K562 (cell line): ENCODE results near the gene NPDC1.

Source experiments
- CBX3 ChIP-seq, 2 experiments: IDR thresholded peaks; 1 replicate in 1 of 2; 2 replicates in 1 of 2; pipeline ENCODE4 v1.6.1; 2012; ENCODE audit warnings: inconsistent platforms in 2 of 2, low read length in 2 of 2, borderline replicate concordance in 1 of 2, control low read depth in 1 of 2
- CHD2 ChIP-seq: IDR thresholded peaks from 2 replicates; pipeline ENCODE4 v1.6.1; 2011; ENCODE audit warnings: low read depth, low read length
- CTCF ChIP-seq, 3 experiments: IDR thresholded peaks in 2 of 3; conservative IDR thresholded peaks in 1 of 3; 2 replicates each; pipeline ENCODE4 v1.5.1; 2011 to 2012; ENCODE audit warnings: low read length in 3 of 3, mild to moderate bottlenecking in 3 of 3, control low read depth in 2 of 3, improper control_type of control experiment in 1 of 3, inconsistent platforms in 1 of 3, low read depth in 1 of 3, mixed read lengths in 1 of 3, moderate library complexity in 1 of 3; ENCODE audit not compliant: insufficient read depth in 2 of 3
- EGR1 ChIP-seq: fragments of 450-650 bp; conservative IDR thresholded peaks from 2 replicates; pipeline ENCODE4 v1.6.1; 2017; ENCODE audit warnings: mild to moderate bottlenecking
- FOXP1 ChIP-seq: sonication (generic); formaldehyde crosslinking; IDR thresholded peaks from 2 replicates; pipeline ENCODE4 v1.8.0; 2022; ENCODE audit warnings: mild to moderate bottlenecking, missing genetic modification reagents
- GTF3C2 ChIP-seq: IDR thresholded peaks from 3 replicates; pipeline ENCODE4 v1.6.1; 2011; ENCODE audit warnings: borderline replicate concordance, mild to moderate bottlenecking, moderate library complexity; ENCODE audit not compliant: insufficient read length; ENCODE audit errors: extremely low read depth
- HIVEP1 ChIP-seq: fragments of 250-450 bp; sonication (Bioruptor Pico); IDR thresholded peaks from 2 replicates; pipeline ENCODE4 v1.4.0; 2020; ENCODE audit warnings: mild to moderate bottlenecking
- HLTF ChIP-seq: fragments of 450-650 bp; IDR thresholded peaks from 2 replicates; pipeline ENCODE4 v1.6.1; 2016
- RNF2 ChIP-seq: sonication (generic); IDR thresholded peaks from 2 replicates; pipeline ENCODE4 v1.6.1; 2016
- TAF1 ChIP-seq: IDR thresholded peaks from 2 replicates; pipeline ENCODE4 v1.6.1; 2011; ENCODE audit warnings: mild to moderate bottlenecking, low read length, moderate library complexity; ENCODE audit not compliant: insufficient read depth, control insufficient read depth, severe bottlenecking; ENCODE audit errors: extremely low read depth
- ZNF232 ChIP-seq: sonication (generic); formaldehyde crosslinking; IDR thresholded peaks from 2 replicates; pipeline ENCODE4 v1.8.0; 2022; ENCODE audit warnings: mild to moderate bottlenecking, missing genetic modification reagents
- ZNF431 ChIP-seq: sonication (generic); formaldehyde crosslinking; IDR thresholded peaks from 2 replicates; pipeline ENCODE4 v1.8.0; 2022; ENCODE audit warnings: mild to moderate bottlenecking, missing genetic modification reagents
- ZNF830 ChIP-seq: fragments of 250-450 bp; sonication (Bioruptor Pico); IDR thresholded peaks from 2 replicates; pipeline ENCODE4 v1.5.0; 2021; ENCODE audit warnings: mild to moderate bottlenecking

GRCh38 chr9:137032858-137033257 lies 13.1 kb downstream of the NPDC1 start:
- TF ChIP-seq CHD2 (no peak), ZNF431 (CRISPR knock-in tag) (no peak), FOXP1 (CRISPR knock-in tag) (no peak), EGR1 (no peak), GTF3C2 (no peak), TAF1 (no peak), CBX3 (IDR thresholded peaks at IDR 0.05; ENCODE audit: borderline replicate concordance in 1 of 2, low read length in 2 of 2) (no peak), HLTF (no peak), RNF2 (no peak), CTCF (IDR thresholded peaks at IDR 0.05 in 2 of 3, conservative IDR thresholded peaks at IDR 0.05 in 1 of 3; ENCODE audit: insufficient read depth in 2 of 3, low read depth in 1 of 3, low read length in 3 of 3) (no peak), ZNF232 (CRISPR knock-in tag) (no peak), ZNF830 (CRISPR knock-in tag) (no peak), HIVEP1 (CRISPR knock-in tag) (no peak)
